Measurements from ENCODE around the gene VIL1. TPM values are rescaled to one million over a fixed set of nuclear protein-coding genes. Genes with fewer than 3 reads are reported as not detected.

VIL1 gene
- total RNA-seq, 1 experiment from 2014 or later, result not detected

- no peak overlapping the region for H3K27ac ChIP-seq (ENCODE audit: low read depth, low read length, poor library complexity, severe bottlenecking)
Observed at GRCh38 chr2:218428846-218429558, 10.1 kb downstream of the VIL1 start.

GRCh38 chr2:218429911-218430692 lies 11.2 kb downstream of the VIL1 start:
- BruUV-seq (replicated peaks), result no TSS peak
- H3K27ac ChIP-seq (ENCODE audit: low read depth, low read length, poor library complexity, severe bottlenecking), result no peak overlapping the region
- H3K9me3 ChIP-seq (ENCODE audit: low read depth, low read length, poor library complexity, severe bottlenecking), result no peaks in the 10 kb centered on the region
- H3K4me1 ChIP-seq (ENCODE audit: insufficient read depth, low read length, poor library complexity, severe bottlenecking), result no peaks in the 10 kb centered on the region
- no peaks in the 10 kb centered on the region for H3K27me3 ChIP-seq (replicated peaks; ENCODE audit: insufficient read depth, low read depth, low read length, poor library complexity)
- H3K4me3 ChIP-seq (ENCODE audit: low read depth, low read length, poor library complexity, severe bottlenecking), result no peak overlapping the region
- no peak for DNase-seq (ENCODE audit: low spot score)
- ChIA-PET CTCF (interaction anchor here (0.9 kb wide), 1 partner anchor 136 kb away, joined by 3 read pairs; no protein-coding TSS in a partner anchor), POLR2A (ENCODE audit: low non-redundant PET) (no interaction called here)
- TF ChIP-seq CTCF (conservative IDR thresholded peaks at IDR 0.05; ENCODE audit: low read depth, low read length) (no peak), EZH2 (IDR thresholded peaks at IDR 0.05; ENCODE audit: borderline replicate concordance, low read depth, low read length, poor library complexity, severe bottlenecking) (no peak)
- no peaks in the 10 kb centered on the region for H3K36me3 ChIP-seq (ENCODE audit: insufficient read depth, low read length, poor library complexity, severe bottlenecking)
- intact Hi-C loops (cut with micrococcal nuclease; ENCODE audit: unreplicated experiment), result no loop called here

More at GRCh38 chr2:218428846-218429558, 10.1 kb downstream of the VIL1 start:
- CTCF ChIA-PET, result interaction anchor here (0.5 kb wide), 1 partner anchor 198 kb away, joined by 3 read pairs; no protein-coding TSS in a partner anchor
- no peaks in the 10 kb centered on the region for H3K27me3 ChIP-seq (replicated peaks; ENCODE audit: insufficient read depth, low read depth, low read length, poor library complexity)
- intact Hi-C loops (cut with micrococcal nuclease; ENCODE audit: unreplicated experiment), result no loop called here
- no peak for DNase-seq (ENCODE audit: low spot score)
- H3K9me3 ChIP-seq (ENCODE audit: low read depth, low read length, poor library complexity, severe bottlenecking), result no peaks in the 10 kb centered on the region
- no TSS peak for BruUV-seq (replicated peaks)
- no peak overlapping the region for H3K4me3 ChIP-seq (ENCODE audit: low read depth, low read length, poor library complexity, severe bottlenecking)
- no peaks in the 10 kb centered on the region for H3K36me3 ChIP-seq (ENCODE audit: insufficient read depth, low read length, poor library complexity, severe bottlenecking)
- no peak for TF ChIP-seq EZH2 (IDR thresholded peaks at IDR 0.05; ENCODE audit: borderline replicate concordance, low read depth, low read length, poor library complexity, severe bottlenecking)
- no peak for TF ChIP-seq CTCF (conservative IDR thresholded peaks at IDR 0.05; ENCODE audit: low read depth, low read length)
- POLR2A ChIA-PET (ENCODE audit: low non-redundant PET), result no interaction called here
- no peaks in the 10 kb centered on the region for H3K4me1 ChIP-seq (ENCODE audit: insufficient read depth, low read length, poor library complexity, severe bottlenecking)

- no peaks in the 10 kb centered on the region for H3K36me3 ChIP-seq (ENCODE audit: insufficient read depth, low read length, poor library complexity, severe bottlenecking)
- CTCF ChIA-PET, result interaction anchor here (0.9 kb wide), 1 partner anchor 136 kb away, joined by 3 read pairs; no protein-coding TSS in a partner anchor
- DNase-seq (ENCODE audit: low spot score), result no peak
- TF ChIP-seq CTCF (conservative IDR thresholded peaks at IDR 0.05; ENCODE audit: low read depth, low read length), result no peak
- no peak for TF ChIP-seq EZH2 (IDR thresholded peaks at IDR 0.05; ENCODE audit: borderline replicate concordance, low read depth, low read length, poor library complexity, severe bottlenecking)
- no peaks in the 10 kb centered on the region for H3K4me1 ChIP-seq (ENCODE audit: insufficient read depth, low read length, poor library complexity, severe bottlenecking)
- H3K4me3 ChIP-seq (ENCODE audit: low read depth, low read length, poor library complexity, severe bottlenecking), result no peak overlapping the region
- intact Hi-C loops (cut with micrococcal nuclease; ENCODE audit: unreplicated experiment), result no loop called here
- no peaks in the 10 kb centered on the region for H3K9me3 ChIP-seq (ENCODE audit: low read depth, low read length, poor library complexity, severe bottlenecking)
- H3K27me3 ChIP-seq (replicated peaks; ENCODE audit: insufficient read depth, low read depth, low read length, poor library complexity), result no peaks in the 10 kb centered on the region
- no peak overlapping the region for H3K27ac ChIP-seq (ENCODE audit: low read depth, low read length, poor library complexity, severe bottlenecking)
- POLR2A ChIA-PET (ENCODE audit: low non-redundant PET), result no interaction called here
- no TSS peak for BruUV-seq (replicated peaks)
Observed at GRCh38 chr2:218430721-218431120, 11.8 kb downstream of the VIL1 start.
